Measurements from ENCODE around the gene SYAP1.
A peak's percentile ranks its signal among the peaks of the same experiment; 100 is the strongest.

Gene SYAP1, protein sequence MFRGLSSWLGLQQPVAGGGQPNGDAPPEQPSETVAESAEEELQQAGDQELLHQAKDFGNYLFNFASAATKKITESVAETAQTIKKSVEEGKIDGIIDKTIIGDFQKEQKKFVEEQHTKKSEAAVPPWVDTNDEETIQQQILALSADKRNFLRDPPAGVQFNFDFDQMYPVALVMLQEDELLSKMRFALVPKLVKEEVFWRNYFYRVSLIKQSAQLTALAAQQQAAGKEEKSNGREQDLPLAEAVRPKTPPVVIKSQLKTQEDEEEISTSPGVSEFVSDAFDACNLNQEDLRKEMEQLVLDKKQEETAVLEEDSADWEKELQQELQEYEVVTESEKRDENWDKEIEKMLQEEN

GRCh38 chrX:16719334-16720084 lies at the start of gene SYAP1:
Gene SYAP1 (plus strand): TSS chrX:16719612. CDS start chrX:16719725, 113 bp downstream.
- peak; percentile 94 for DNase-seq (ENCODE audit: low read depth)
- TF ChIP-seq, protein P1, sequence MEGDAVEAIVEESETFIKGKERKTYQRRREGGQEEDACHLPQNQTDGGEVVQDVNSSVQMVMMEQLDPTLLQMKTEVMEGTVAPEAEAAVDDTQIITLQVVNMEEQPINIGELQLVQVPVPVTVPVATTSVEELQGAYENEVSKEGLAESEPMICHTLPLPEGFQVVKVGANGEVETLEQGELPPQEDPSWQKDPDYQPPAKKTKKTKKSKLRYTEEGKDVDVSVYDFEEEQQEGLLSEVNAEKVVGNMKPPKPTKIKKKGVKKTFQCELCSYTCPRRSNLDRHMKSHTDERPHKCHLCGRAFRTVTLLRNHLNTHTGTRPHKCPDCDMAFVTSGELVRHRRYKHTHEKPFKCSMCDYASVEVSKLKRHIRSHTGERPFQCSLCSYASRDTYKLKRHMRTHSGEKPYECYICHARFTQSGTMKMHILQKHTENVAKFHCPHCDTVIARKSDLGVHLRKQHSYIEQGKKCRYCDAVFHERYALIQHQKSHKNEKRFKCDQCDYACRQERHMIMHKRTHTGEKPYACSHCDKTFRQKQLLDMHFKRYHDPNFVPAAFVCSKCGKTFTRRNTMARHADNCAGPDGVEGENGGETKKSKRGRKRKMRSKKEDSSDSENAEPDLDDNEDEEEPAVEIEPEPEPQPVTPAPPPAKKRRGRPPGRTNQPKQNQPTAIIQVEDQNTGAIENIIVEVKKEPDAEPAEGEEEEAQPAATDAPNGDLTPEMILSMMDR (conservative IDR thresholded peaks at IDR 0.05; ENCODE audit: low read length): no peak
- peak within 1 kb of the TSS; percentile 74 for H3K4me3 ChIP-seq (ENCODE audit: low read length)

DNA sequence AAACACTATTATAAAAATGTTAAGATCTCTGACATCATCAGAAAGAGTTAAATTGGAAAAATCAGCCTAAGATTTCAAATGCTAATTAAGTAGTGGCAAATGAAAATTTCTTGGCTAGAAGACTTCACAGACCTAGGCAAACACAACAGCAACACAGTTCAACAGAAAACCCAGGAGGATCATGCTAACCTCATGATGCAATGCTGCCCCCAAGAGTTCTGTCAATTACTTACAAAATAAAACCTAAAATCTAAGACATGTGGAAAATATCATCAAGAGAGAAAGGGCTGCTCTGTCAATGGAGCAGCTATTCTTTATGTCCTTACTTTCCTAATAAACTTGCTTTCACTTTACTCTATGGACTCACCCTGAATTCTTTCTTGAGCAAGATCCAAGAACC lies 48.4 kb upstream of the SYAP1 start:
- TF ChIP-seq, protein P1 (conservative IDR thresholded peaks at IDR 0.05; ENCODE audit: low read length): peak; percentile 49
- DNase-seq (ENCODE audit: low read depth): peak; percentile 76
- no peak overlapping the region for H3K4me3 ChIP-seq (ENCODE audit: low read length)

DNA sequence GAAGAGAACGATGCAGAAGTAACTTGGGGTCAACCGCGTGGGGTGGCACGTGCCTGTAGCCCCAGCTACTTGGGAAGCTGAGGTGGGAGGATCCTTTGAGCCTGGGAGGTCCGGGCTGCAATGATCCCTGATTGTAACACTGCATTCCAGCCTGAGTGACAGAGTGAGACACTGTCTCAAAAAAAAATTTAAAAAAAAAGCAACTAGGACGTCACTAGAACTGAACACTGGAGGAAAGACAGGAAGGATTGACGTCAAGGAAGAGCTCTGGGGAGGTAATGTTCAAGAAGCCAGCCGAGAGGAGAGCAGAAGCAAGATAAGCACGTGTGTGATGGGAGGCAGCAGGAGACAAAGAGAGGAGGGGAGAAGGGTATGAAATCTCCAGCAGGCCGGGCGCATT lies 40.7 kb upstream of the SYAP1 start:
- no peak overlapping the region for H3K4me3 ChIP-seq (ENCODE audit: low read length)
- TF ChIP-seq, protein P1 (conservative IDR thresholded peaks at IDR 0.05; ENCODE audit: low read length): no peak
- no peak for DNase-seq (ENCODE audit: low read depth)

DNA sequence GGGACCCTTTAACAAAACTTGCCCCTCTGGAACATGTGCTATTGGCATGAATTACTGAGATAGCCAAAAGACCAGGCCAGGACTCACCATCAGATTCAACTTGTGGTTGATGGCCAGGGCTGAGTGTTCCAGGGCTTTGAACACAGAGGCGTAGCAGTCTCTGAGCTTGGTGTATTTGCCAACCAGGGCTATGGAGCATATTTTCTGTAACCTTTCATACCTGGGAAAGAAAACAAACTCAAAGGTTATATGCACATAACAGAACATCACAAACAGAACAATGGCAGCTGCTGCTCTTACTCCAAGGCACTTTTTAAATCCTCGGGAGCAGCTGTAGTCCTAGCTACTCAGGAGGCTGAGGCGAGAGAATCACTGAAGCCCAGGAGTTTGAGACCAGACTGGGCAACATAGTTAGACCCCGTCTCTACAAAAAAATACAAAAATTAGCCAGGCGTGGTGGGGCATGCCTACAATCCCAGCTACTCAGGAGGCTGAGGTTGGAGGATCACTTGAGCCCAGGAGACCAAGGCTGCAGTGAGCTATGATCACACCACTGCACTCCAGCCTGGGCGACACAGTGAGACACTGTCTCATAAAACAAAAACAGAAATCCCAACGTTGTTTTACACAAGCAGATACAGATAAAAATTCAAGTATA lies 36.3 kb upstream of the SYAP1 start:
- DNase-seq (ENCODE audit: low read depth): no peak
- TF ChIP-seq, protein P1 (conservative IDR thresholded peaks at IDR 0.05; ENCODE audit: low read length): no peak
- no peak overlapping the region for H3K4me3 ChIP-seq (ENCODE audit: low read length)

DNA sequence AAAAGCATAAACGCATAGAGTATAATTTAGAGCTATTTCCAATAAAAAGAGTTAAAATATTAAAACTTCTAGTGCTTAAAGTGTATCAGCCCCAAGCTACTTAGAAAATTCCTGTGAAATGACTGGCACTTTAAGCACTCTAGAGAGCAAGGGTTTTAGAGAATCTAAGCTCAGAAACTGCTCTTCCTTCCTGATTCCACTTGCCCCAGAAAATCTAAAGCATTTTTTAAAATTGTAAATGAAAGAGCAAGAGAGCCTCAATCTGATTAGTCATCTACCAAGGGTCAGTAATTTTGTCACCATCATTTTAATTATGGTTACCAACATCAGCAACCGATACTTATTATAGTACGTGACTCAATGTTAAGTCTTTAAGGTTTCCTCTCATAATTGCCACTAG lies 31.9 kb upstream of the SYAP1 start:
- no peak overlapping the region for H3K4me3 ChIP-seq (ENCODE audit: low read length)
- DNase-seq (ENCODE audit: low read depth): peak; percentile 60
- TF ChIP-seq, protein P1 (conservative IDR thresholded peaks at IDR 0.05; ENCODE audit: low read length): no peak

DNA sequence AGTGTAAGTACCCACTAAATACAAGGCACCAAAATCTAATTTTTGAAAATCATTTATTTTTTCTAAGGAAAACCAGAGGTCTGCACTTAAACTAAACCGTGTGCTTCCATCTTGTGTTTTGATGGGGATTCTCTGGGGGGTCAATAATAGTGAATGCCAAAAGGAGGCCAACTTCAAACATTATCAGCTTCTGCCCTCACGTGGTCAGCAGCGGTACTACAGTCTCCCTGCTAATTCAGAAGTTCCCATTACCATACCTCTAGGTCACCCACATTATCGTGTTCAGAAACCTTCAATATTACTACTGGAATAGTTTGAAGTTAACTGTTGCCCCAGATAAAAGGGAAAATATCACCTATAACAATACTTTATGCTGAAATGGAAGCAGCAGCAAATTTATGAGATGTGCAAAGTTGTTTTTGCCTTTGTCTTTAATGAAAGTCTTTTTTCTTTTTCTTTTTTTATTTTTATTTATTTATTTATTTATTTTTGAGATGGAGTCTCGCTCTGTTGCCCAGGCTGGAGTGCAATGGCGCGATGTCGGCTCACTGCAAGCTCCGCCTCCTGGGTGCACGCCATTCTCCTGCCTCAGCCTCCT lies 24.2 kb upstream of the SYAP1 start:
- no peak overlapping the region for H3K4me3 ChIP-seq (ENCODE audit: low read length)
- peak; percentile 36 for DNase-seq (ENCODE audit: low read depth)
- TF ChIP-seq, protein P1 (conservative IDR thresholded peaks at IDR 0.05; ENCODE audit: low read length): peak; percentile 80
